ENCODE results near the gene BNC2.

BNC2 gene

GRCh38 chr9:16413509-16414016 is 456.9 kb downstream of the BNC2 start:
- DNase-seq (ENCODE audit: low read depth) = peak; percentile 85

GRCh38 chr9:16412740-16413139 is 457.7 kb downstream of the BNC2 start:
- no peak for DNase-seq (ENCODE audit: low read depth)

- no peak for DNase-seq (ENCODE audit: low read depth)
Observed at GRCh38 chr9:16411311-16411710, 459.2 kb downstream of the BNC2 start.

GRCh38 chr9:16410601-16411280 is 459.7 kb downstream of the BNC2 start:
- DNase-seq (ENCODE audit: low read depth) = peak; percentile 8

- no peak for DNase-seq (ENCODE audit: low read depth)
Observed at GRCh38 chr9:16407617-16408016, 462.9 kb downstream of the BNC2 start.

GRCh38 chr9:16406526-16407225 is 463.8 kb downstream of the BNC2 start:
- DNase-seq (ENCODE audit: low read depth) = no peak

- no peak for DNase-seq (ENCODE audit: low read depth)
Observed at GRCh38 chr9:16405421-16405820, 465.0 kb downstream of the BNC2 start.

GRCh38 chr9:16401701-16402100 is 468.8 kb downstream of the BNC2 start:
- DNase-seq (ENCODE audit: low read depth) = no peak

- DNase-seq (ENCODE audit: low read depth) = peak; percentile 13
Observed at GRCh38 chr9:16398691-16399090, 471.8 kb downstream of the BNC2 start.

- peak; percentile 25 for DNase-seq (ENCODE audit: low read depth)
Observed at GRCh38 chr9:16396389-16396788, 474.1 kb downstream of the BNC2 start.

- no peak for DNase-seq (ENCODE audit: low read depth)
Observed at GRCh38 chr9:16391369-16391768, 479.1 kb downstream of the BNC2 start.

GRCh38 chr9:16387382-16387781 is 483.1 kb downstream of the BNC2 start:
- DNase-seq (ENCODE audit: low read depth) = peak; percentile 13

GRCh38 chr9:16386827-16387077 is 483.7 kb downstream of the BNC2 start:
- DNase-seq (ENCODE audit: low read depth) = no peak

GRCh38 chr9:16386007-16386826 is 484.3 kb downstream of the BNC2 start:
- peak; percentile 83 for DNase-seq (ENCODE audit: low read depth)

GRCh38 chr9:16385590-16385989 is 484.9 kb downstream of the BNC2 start:
- peak; percentile 67 for DNase-seq (ENCODE audit: low read depth)

GRCh38 chr9:16384993-16385392 is 485.5 kb downstream of the BNC2 start:
- DNase-seq (ENCODE audit: low read depth) = no peak

GRCh38 chr9:16377311-16377710 is 493.2 kb downstream of the BNC2 start:
- DNase-seq (ENCODE audit: low read depth) = no peak

GRCh38 chr9:16371306-16371705 is 499.2 kb downstream of the BNC2 start:
- DNase-seq (ENCODE audit: low read depth) = no peak

- no peak for DNase-seq (ENCODE audit: low read depth)
Observed at GRCh38 chr9:16370647-16371046, 499.8 kb downstream of the BNC2 start.

GRCh38 chr9:16369427-16369826 is 501.0 kb downstream of the BNC2 start:
- no peak for DNase-seq (ENCODE audit: low read depth)

- DNase-seq (ENCODE audit: low read depth) = no peak
Observed at GRCh38 chr9:16368237-16369087, 502.0 kb downstream of the BNC2 start.

GRCh38 chr9:16367605-16368231 is 502.8 kb downstream of the BNC2 start:
- DNase-seq (ENCODE audit: low read depth) = no peak
